H1 (cell line): Measurements from ENCODE around the gene NRL.

Experiments
- CEBPB ChIP-seq: IDR thresholded peaks from 2 replicates; pipeline ENCODE4 v1.6.1; 2012; ENCODE audit warnings: low read depth, low read length
- CHD1 ChIP-seq: IDR thresholded peaks from 2 replicates; pipeline ENCODE4 v1.6.1; 2012; ENCODE audit warnings: low read depth, low read length, improper control_type of control experiment
- CTCF ChIP-seq, 3 experiments: IDR thresholded peaks; 1 replicate in 2 of 3; 2 replicates in 1 of 3; pipeline versions ENCODE4 v1.5.1 to v1.6.1; 2011; ENCODE audit warnings: low read length in 3 of 3, mild to moderate bottlenecking in 3 of 3, inconsistent platforms in 2 of 3, low read depth in 1 of 3, moderate library complexity in 1 of 3; ENCODE audit not compliant: insufficient read depth in 1 of 3; ENCODE audit errors: control extremely low read depth in 1 of 3
- EP300 ChIP-seq, 2 experiments: IDR thresholded peaks; 1 replicate in 1 of 2; 2 replicates in 1 of 2; pipeline ENCODE4 v1.6.1; 2011 to 2012; ENCODE audit warnings: low read depth in 2 of 2, low read length in 2 of 2, mild to moderate bottlenecking in 2 of 2, borderline replicate concordance in 1 of 2, inconsistent platforms in 1 of 2, moderate library complexity in 1 of 2
- MAFK ChIP-seq: IDR thresholded peaks from 2 replicates; pipeline ENCODE4 v1.6.1; 2012; ENCODE audit warnings: low read depth, mild to moderate bottlenecking, improper control_type of control experiment, low read length
- TAF1 ChIP-seq: IDR thresholded peaks from 2 replicates; pipeline ENCODE4 v1.6.1; 2011; ENCODE audit warnings: mild to moderate bottlenecking, low read depth, low read length

DNA sequence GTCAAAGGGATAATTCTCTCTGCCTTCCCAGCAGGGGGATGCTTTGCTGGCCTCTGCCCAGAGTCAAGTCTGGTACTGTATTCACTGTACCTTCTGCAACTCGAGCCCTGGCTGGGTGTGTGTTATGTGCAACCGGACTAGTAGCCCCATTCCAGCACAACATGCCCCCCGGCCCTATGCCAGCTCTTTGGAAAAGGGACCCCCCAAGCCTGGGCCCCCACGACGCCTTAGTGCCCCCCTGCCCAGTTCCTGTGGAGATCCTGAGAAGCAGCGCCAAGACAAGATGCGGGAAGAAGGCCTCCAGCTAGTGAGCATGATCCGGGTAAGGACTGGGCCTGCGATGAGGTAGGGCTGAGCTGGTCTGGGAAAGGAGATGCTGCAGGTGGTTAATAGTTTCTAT, 35.8 kb upstream of the NRL start:
- TF ChIP-seq CHD1 (no peak), MAFK (no peak), CTCF (IDR thresholded peaks at IDR 0.05; ENCODE audit: control extremely low read depth in 1 of 3, insufficient read depth in 1 of 3, low read depth in 1 of 3, low read length in 3 of 3) (no peak), CEBPB (no peak), EP300 (IDR thresholded peaks at IDR 0.05; ENCODE audit: borderline replicate concordance in 1 of 2, low read depth in 2 of 2, low read length in 2 of 2) (no peak), TAF1 (no peak)
